Breast epithelium (tissue), 3 donors: ENCODE data around the gene SPECC1L.

ENCODE experiments used
- POLR2A ChIP-seq: fragments of 450-650 bp; IDR thresholded peaks from one replicate; pipeline ENCODE4 v1.6.1; 2016; ENCODE audit warnings: antibody characterized with exemption, mild to moderate bottlenecking, moderate library complexity
- POLR2AphosphoS5 ChIP-seq, 3 donors: sonication (generic); formaldehyde crosslinking; IDR thresholded peaks; one replicate each; pipeline ENCODE4 v1.6.1; 2017; ENCODE audit warnings: antibody characterized with exemption in 3 of 3
- TF ChIP-seq, protein P1 (sequence below), 3 donors: fragments of 450-650 bp; IDR thresholded peaks; one replicate each; pipeline ENCODE4 v1.5.1; 2016 to 2017; ENCODE audit warnings: antibody characterized with exemption in 3 of 3, mild to moderate bottlenecking in 3 of 3, moderate library complexity in 3 of 3

GRCh38 chr22:24240381-24240780, 30.2 kb upstream of the SPECC1L start:
- TF ChIP-seq, protein P1, sequence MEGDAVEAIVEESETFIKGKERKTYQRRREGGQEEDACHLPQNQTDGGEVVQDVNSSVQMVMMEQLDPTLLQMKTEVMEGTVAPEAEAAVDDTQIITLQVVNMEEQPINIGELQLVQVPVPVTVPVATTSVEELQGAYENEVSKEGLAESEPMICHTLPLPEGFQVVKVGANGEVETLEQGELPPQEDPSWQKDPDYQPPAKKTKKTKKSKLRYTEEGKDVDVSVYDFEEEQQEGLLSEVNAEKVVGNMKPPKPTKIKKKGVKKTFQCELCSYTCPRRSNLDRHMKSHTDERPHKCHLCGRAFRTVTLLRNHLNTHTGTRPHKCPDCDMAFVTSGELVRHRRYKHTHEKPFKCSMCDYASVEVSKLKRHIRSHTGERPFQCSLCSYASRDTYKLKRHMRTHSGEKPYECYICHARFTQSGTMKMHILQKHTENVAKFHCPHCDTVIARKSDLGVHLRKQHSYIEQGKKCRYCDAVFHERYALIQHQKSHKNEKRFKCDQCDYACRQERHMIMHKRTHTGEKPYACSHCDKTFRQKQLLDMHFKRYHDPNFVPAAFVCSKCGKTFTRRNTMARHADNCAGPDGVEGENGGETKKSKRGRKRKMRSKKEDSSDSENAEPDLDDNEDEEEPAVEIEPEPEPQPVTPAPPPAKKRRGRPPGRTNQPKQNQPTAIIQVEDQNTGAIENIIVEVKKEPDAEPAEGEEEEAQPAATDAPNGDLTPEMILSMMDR (IDR thresholded peaks at IDR 0.05) = no peak
- TF ChIP-seq POLR2AphosphoS5 (IDR thresholded peaks at IDR 0.05) (no peak), POLR2A (no peak)
